ENCODE results near the gene SETD1A. TPM values are rescaled to one million over a fixed set of nuclear protein-coding genes. Genes with fewer than 3 reads are reported as not detected.

Gene SETD1A
- total RNA-seq, 6 experiments from 2014 or later, result 3.7 to 7.4 (median 6.9) TPM

DNA sequence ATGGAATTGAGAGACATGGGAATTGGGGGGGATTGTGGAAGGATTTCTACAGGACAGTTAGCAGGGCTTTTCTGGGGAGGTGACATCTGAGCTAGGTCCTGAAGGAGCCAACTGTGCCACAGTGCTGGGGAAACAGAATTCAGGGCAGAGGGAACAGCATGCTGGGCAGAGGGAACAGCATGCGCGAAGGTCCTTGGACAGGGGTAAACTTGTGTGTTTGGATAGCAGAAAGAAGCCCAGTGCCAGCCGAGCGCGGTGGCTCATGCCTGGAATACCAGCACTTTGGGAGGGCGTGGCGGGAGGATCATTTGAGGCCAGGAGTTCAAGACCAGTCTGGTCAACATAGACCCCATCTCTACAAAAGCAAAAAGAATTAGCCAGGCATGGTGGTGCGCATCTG, 49.0 kb downstream of the SETD1A start:
- intact Hi-C loops (cut with DNase I), result no loop called here
- ATAC-seq (no peak), DNase-seq (no peak)
- Histone ChIP-seq H3K27me3 (no peaks in the 10 kb centered on the region), H3K4me3 (no peak overlapping the region), H3K36me3 (no peaks in the 10 kb centered on the region), H3K27ac (no peak overlapping the region), H3K4me1 (peaks cover 0 to 6% (median 0%) of the 10 kb centered on the region in 4 donors), H3K9me3 (no peaks in the 10 kb centered on the region)
- 82% methylated on average over 8 of the region's 8 CpGs for WGBS (ENCODE audit: insufficient coverage, low coverage, low lambda C conversion rate, missing lambda C conversion rate)
- TF ChIP-seq CTCF (IDR thresholded peaks at IDR 0.05), result no peak
- no peak for TF ChIP-seq POLR2A (IDR thresholded peaks at IDR 0.05)

GRCh38 chr16:31007684-31008083, 50.1 kb downstream of the SETD1A start:
- intact Hi-C loops (cut with DNase I), result no loop called here
- ATAC-seq, result no peak
- Histone ChIP-seq H3K36me3 (no peaks in the 10 kb centered on the region), H3K27me3 (no peaks in the 10 kb centered on the region), H3K9me3 (no peaks in the 10 kb centered on the region), H3K4me3 (no peak overlapping the region), H3K27ac (no peak overlapping the region), H3K4me1 (no peaks in the 10 kb centered on the region)
- WGBS (ENCODE audit: insufficient coverage, low coverage, low lambda C conversion rate, missing lambda C conversion rate), result 64% methylated on average over 6 of the region's 6 CpGs
- DNase-seq, result no peak
- TF ChIP-seq CTCF (IDR thresholded peaks at IDR 0.05) (no peak), POLR2A (IDR thresholded peaks at IDR 0.05) (no peak)

GRCh38 chr16:31008149-31008548, 50.6 kb downstream of the SETD1A start:
- no peak for DNase-seq
- WGBS (ENCODE audit: insufficient coverage, low coverage, low lambda C conversion rate, missing lambda C conversion rate), result 66% methylated on average over 4 of the region's 6 CpGs
- Histone ChIP-seq H3K4me1 (no peaks in the 10 kb centered on the region), H3K27me3 (no peaks in the 10 kb centered on the region), H3K27ac (no peak overlapping the region), H3K36me3 (no peaks in the 10 kb centered on the region), H3K9me3 (no peaks in the 10 kb centered on the region), H3K4me3 (no peak overlapping the region)
- TF ChIP-seq CTCF (IDR thresholded peaks at IDR 0.05) (no peak), POLR2A (IDR thresholded peaks at IDR 0.05) (no peak)
- ATAC-seq, result no peak
- intact Hi-C loops (cut with DNase I), result no loop called here

DNA sequence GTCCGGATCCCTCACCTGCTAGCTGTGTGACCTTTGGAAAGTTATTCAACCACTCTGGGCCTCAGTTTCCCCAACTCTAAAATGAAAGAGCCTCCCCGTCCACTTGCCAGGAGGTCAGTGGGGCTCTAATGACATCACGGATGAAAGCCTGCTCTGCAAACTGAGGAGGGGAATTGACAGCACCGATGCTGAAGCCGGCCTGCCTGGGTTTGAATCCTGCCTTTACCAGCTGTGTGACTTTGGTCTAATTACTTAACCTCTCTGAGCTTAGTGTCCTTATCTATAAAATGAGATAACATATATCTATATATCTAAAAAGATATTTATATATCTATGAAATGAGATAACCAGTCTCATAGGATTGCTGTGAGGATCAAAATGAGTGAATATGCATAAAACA, 51.0 kb downstream of the SETD1A start:
- intact Hi-C loops (cut with DNase I), result no loop called here
- H3K27me3 ChIP-seq, result no peaks in the 10 kb centered on the region
- TF ChIP-seq CTCF (IDR thresholded peaks at IDR 0.05), result no peak
- no peak for TF ChIP-seq POLR2A (IDR thresholded peaks at IDR 0.05)
- no peak overlapping the region for H3K4me3 ChIP-seq
- H3K4me1 ChIP-seq, result no peaks in the 10 kb centered on the region
- no peaks in the 10 kb centered on the region for H3K36me3 ChIP-seq
- ATAC-seq (no peak), DNase-seq (no peak)
- 82% methylated on average over 5 of the region's 5 CpGs for WGBS (ENCODE audit: insufficient coverage, low coverage, low lambda C conversion rate, missing lambda C conversion rate)
- H3K9me3 ChIP-seq, result no peaks in the 10 kb centered on the region
- H3K27ac ChIP-seq, result no peak overlapping the region

GRCh38 chr16:31009120-31009519, 51.6 kb downstream of the SETD1A start:
- intact Hi-C loops (cut with DNase I), result no loop called here
- Histone ChIP-seq H3K4me1 (no peaks in the 10 kb centered on the region), H3K27me3 (no peaks in the 10 kb centered on the region), H3K9me3 (no peaks in the 10 kb centered on the region), H3K36me3 (no peaks in the 10 kb centered on the region), H3K27ac (no peak overlapping the region), H3K4me3 (no peak overlapping the region)
- DNase-seq, result no peak
- ATAC-seq, result no peak
- no peak for TF ChIP-seq POLR2A (IDR thresholded peaks at IDR 0.05)
- TF ChIP-seq CTCF (IDR thresholded peaks at IDR 0.05), result no peak
- 54% methylated on average over 2 of the region's 7 CpGs for whole genome bisulfite sequencing (ENCODE audit: insufficient coverage, low coverage, low lambda C conversion rate, missing lambda C conversion rate)

Measured in right lobe of liver (tissue), 6 donors.